GM19455 (cell line): Measurements from ENCODE around the gene ZNF808.
"Not testable (repeated sequence)": the region's sequence is repeated elsewhere in the genome, so short reads cannot be mapped to it uniquely, and the experiment has no call there.

ENCODE experiments used
- ATAC-seq: cut with Tn5 transposase; IDR thresholded peaks from one replicate; pipeline ENCODE4 v1.9.1; 2021; ENCODE audit not compliant: unreplicated experiment

Gene ZNF808

DNA sequence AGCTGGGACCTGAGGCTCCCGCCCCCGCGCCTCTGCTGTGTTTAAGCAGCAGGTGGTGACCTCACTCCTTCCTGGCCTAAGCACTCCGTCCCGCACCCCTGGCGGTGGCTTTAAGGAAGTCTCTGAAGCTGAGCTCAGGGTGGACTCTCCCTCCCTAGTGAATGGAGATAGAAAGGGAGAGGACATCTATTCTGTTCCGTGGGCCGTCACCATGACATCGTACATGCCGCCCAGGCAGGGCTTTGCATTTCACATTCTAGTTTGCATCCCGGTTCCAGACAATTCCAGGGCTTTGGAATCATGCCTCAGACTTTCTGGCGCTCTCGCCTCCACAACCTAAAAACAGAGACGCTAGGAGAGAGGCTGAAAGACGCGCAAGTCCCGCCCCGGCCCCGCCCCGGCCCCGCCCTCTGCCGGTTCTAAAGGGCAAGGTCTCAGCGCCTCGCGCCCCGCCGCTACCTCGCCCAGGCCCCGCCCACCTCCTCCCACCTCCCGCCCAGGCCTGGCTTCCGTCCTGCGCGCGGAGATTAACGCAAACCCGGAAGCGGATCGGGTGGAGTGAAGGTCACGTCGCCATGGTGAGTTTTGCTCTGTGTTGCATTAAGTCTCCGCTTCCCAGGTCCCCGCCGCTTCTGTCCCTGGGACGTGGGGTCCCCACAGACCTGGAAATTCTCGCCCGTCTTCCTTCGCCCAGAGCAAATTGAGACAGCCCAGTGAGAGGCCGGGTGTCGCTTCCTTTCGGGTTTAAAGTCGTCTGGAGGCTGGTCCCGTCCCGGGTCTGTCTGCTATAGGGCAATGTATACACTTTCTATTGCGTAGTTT is at the start of gene ZNF808:
Gene ZNF808 (plus strand): TSS at position 535 of the 822 bp plus-strand sequence. CDS start 15,617 bp downstream, outside the sequence.
- peak; percentile 88 for ATAC-seq

DNA sequence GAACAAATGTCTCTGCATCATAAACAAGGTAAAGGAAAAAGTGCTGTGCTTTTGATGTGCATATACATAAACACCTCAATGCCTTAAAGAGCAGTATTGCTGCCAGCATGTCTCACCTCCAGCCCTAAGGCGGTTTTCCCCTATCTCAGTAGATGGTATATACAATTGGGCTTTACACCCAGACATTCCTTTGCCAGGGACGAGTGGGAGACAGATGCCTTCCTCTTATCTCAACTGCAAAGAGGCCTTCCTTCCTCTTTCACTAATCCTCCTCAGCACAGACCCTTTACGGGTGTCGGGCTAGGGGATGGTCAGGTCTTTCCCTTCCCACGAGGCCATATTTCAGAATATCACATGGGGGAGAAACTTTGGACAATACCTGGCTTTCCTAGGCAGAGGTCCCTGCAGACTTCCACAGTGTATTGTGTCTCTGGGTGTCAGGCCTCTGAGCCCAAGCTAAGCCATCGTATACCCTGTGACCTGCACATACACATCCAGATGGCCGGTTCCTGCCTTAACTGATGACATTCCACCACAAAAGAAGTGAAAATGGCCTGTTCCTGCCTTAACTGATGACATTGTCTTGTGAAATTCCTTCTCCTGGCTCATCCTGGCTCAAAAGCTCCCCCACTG is 43.2 kb upstream of the ZNF808 start:
- not testable (repeated sequence) for ATAC-seq

DNA sequence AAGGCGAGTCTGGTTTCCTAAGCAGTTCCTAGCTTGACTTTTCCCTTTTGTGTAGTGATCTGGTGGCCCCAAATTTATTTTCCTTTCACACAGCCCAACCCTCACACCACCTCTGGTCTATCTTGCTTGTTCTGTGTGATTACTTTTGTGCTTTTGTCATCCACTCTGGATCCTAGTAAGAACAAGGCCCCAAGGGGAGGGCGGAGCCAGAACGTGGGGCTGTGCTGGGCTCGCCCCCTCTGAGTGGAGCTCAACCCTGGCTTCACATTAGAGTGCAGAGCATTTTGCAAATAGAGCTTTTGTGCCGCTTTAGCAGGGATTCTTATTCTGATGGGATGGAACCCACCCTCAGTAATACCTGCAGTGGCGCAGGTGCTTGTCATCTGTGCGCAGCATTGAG is 42.4 kb upstream of the ZNF808 start:
- not testable (repeated sequence) for ATAC-seq

DNA sequence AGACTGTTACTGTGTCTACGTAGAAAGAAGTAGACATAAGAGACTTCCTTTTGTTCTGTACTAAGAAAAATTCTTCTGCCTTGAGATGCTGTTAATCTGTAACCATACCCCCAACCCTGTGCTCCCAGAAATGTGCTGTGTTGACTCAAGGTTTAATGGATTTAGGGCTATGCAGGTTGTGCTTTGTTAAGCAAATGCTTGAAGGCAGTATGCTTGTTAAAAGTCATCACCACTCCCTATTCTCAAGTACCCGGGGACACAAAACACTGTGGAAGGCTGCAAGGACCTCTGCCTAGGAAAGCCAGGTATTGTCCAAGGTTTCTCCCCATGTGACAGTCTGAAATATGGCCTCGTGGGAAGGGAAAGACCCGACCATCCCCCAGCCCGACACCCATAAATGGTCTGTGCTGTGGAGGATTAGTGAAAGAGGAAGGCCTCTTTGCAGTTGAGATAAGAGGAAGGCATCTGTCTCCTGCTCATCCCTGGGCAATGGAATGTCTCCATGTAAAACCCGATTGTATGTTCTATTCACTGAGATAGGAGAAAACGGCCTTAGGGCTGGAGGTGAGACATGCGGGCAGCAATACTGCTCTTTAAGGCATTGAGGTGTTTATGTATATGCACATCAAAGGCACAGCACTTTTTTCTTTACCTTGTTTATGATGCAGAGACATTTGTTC is 41.8 kb upstream of the ZNF808 start:
- ATAC-seq: not testable (repeated sequence)

DNA sequence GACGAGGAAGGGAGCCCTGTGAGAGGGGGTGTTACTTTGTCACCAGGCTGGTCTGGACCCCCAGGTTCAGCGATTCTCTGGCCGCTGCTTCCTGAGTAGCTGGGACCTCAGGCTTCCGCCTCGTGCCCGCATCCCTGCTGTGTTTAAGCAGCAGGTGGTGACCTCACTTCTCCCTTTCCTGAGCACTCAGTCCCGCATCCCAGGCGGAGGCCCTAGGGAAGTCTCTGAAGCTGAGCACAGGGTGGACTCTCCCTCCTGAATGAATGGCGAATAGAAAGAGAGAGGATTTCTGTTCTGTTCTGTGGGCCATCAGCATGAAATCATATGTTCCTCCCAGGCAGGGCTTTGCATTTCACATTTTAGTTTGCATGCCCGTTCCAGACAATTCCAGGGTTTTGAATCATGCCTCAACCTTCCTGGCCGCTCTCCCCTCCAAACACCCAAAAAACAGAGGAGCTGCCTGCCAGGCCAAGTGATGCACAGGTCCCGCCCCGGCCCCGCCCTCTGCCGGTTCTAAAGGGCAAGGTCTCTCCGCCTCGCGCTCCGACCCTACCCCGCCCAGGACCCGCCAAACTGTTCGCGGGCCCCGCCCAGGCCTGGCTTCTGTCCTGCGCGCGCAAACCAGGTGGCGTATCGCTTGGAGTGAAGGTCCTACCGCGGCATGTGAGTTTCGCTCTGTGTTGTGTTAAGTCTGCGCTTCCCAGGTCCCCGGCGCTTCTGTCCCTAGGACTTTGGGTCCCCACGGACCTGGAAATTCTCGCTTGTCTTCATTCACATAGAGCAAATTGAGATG is 35.1 kb upstream of the ZNF808 start:
- ATAC-seq: no peak

DNA sequence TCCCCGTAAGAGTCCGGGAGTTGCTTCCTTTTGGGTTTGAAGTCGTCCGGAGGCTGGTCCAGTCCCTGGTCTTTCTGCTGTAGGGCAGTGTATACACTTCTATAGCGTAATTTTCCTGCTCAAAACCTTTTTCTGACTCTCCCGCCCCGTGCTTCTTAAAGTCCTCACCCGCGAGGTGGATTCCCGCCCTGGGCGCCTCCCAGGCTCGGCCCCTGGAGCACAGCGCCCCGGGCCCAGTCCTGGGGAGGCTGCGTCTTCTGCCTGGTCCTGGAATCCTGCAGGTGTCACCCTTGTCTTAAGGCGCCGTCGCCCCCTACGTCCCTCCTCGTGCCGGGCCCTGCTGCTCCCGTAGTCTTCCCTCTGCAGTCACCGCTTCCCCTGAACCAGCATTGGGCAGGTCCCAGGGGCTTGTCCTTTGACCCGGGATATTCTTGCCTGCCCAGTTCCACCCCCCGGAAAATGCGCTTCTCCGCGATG is 34.4 kb upstream of the ZNF808 start:
- no peak for ATAC-seq

DNA sequence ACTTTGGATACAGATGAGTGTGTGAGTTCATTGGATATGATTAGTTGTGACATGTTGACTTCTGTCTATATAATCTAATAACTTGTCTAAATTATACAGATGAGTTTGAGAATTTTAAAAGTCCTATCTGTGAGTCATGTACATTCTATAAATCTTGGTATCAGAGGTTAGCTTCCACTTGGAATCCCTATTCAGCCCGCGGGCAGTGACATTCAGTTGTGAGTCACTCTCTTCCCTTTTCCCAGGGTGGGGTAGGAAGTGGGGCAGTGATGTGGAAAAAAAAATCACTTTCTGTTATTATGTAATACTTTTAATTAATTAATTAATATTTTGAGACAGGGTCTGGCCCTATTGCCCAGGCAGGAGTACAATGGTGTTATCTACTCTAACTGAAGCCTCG is 33.0 kb upstream of the ZNF808 start:
- no peak for ATAC-seq

DNA sequence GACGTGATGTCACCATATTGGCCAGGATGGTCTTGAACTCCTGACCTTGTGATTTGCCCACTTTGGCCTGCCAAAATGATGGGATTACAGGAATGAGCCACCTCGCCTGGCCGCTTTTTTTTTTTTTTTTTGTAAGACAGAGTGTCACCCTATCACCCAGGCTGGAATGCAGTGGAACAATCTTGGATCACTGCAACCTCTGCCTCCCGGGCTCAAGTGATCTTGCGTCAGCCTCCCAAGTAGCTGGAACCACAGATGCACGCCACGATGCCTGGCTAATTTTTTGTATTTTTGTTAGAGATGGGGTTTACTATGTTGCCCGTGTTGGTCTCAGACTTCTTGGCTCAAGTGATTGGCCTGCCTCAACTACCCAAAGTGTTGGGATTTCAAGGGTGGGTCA is 28.9 kb upstream of the ZNF808 start:
- no peak for ATAC-seq

DNA sequence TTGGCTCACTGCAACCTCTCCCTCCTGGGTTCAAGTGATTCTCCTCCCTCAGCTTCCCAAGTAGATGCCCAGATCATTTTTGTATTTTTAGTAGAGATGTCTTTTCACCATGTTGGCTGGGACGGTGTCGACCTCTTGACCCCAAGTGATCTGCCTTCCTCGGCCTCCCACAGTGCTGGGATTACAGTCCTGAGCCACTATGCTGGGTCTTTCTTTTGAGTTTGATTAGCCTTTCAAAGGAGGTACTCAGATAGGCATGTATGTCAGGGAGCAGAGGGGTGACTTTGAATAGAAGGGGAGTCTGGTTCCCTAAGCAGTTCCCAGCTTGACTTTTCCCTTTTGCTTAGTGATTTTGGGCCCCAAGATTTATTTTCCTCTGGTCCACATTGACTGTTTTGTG is 27.0 kb upstream of the ZNF808 start:
- ATAC-seq: not testable (repeated sequence)

DNA sequence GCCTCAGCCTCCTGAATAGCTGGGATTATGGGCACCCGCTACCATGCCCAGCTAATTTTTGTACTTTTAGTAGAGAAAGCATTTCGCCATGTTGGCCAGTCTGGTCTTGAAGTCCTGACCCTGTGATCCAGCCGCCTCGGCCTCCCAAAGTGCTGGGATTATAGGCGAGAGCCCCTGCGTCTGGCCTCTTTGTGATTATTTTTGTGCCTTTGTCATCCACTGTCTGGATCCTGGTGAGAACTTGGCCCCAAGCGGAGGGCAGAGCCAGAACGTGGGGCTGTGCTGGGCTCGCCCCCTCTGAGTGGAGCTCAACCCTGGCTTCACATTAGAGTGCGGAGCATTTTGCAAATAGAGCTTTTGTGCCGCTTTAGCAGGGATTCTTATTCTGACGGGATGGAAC is 26.5 kb upstream of the ZNF808 start:
- ATAC-seq: not testable (repeated sequence)

DNA sequence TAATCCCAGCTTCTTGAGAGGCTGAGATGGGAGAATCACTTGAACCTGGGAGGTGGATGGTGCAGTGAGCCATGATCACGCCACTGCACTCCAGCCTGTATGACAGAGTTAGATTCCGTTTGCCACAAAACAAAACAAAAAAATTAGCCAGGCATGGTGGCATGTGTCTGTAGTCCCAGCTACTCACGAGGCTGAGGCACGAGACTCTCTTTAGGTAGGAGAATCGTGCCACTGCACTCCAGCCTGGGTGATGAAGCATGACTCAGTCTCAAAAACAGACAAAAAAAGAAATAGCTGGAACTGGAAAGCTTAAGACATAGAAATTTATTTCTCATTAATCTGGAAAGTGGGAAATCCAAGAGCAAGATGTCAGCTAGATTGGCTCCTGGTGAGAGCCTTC is 20.2 kb upstream of the ZNF808 start:
- no peak for ATAC-seq

DNA sequence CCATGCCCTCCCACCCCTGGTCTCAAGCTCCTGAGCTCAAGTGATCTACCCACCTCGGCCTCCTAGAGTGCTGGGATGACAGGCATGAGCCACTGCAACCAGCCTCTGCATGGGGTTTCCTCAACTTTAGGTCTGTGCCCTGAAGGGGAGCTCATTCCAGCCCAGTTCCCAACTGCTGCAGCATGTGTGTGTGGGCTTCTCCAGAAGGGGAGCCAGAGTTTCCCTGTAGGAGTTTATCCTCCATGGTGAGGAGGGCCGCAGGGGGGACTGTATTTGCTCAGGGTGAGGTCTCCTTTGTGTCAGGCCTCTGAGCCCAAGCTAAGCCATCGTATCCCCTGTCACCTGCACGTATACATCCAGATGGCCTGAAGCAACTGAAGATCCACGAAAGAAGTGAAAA is 11.3 kb upstream of the ZNF808 start:
- ATAC-seq: no peak

DNA sequence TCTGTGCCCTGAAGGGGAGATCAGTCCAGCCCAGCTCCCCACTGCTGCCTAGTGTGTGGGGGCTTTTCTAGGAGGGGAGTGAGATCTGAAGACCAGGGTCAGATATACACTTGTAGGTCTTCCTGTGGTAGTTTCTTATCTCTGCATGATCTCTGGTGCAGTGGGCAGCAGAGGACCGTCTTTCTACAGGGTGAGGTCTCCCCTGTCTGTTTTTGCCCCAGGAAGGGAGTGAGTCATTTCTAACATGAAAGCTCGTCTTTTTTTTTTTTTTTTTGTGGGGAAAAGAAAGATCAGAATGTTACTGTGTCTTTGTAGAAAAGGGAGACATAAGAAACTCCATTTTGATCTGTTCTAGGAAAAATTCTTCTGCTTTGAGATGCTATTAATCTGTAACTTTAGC is 8.8 kb upstream of the ZNF808 start:
- no peak for ATAC-seq

DNA sequence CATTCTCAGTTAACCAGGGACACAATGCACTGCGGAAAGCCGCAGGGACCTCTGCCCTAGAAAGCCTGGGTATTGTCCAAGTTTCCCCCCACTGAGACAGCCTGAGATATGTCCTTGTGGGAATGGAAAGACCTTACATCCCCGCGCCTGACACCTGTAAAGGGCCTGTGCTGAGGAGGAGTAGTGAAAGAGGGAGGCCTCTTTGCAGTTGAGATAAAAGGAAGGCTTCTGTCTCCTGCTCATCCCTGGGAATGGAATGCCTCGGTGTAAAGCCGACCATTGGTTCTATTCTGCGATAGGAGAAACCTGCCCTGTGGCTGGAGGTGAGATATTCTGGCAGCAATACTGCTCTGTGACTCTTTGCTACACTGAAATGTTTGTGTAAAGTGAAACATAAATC is 8.3 kb upstream of the ZNF808 start:
- ATAC-seq: not testable (repeated sequence)

DNA sequence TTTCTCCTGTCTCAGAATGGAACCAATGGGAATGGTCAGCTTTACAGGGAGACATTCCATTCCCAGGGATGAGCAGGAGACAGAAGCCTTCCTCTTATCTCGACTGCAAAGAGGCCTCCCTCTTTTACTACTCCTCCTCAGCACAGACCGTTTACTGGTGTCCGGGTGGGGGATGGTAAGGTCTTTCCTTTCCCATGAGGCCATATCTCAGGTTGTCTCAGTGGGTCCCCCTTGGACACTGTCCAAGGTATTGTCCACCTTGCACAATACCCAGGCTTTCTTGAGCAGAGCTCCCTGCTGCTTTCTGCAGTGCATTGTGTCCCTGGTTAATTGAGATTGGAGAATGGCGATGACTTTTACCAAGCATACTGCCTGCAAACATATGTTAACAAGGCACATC is 7.5 kb upstream of the ZNF808 start:
- no peak for ATAC-seq

DNA sequence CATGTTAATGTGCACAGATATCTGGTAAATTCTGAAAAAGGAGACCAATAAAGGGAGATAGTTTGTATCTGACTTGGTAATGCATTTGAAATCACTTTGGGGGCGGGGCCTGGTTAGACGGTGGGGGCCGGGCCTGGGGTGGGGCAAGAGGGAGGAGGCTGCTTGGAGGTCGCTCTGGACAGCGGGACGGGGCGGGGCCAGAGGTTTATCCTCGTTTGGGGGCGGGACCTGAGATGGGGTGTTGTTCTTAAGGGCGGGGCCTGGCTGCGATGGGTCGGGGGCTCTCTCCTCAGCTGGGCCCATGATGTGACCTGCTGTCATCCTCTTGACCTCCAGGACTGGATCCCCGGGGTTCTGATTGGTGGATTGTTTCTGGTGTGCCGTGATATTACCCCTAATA is 4.9 kb upstream of the ZNF808 start:
- no peak for ATAC-seq

DNA sequence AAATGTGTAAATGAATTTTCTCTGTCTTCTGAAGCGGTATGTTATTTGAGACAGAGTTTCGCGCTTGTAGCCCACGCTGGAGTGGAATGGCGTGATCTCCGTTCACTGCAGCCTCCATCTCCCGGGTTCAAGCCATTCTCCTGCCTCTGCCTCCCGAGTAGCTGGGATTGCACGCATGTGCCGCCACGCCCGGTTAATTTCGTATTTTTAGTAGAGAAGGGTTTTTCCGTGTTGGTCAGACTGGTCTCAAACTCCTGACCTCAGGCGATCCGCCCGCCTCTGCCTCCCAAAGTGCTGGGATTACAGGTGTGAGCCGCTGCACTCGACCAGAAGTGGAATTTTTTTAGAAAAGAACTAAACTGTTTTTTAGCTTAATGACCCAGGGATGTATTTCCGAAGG is 3.4 kb upstream of the ZNF808 start:
- no peak for ATAC-seq

DNA sequence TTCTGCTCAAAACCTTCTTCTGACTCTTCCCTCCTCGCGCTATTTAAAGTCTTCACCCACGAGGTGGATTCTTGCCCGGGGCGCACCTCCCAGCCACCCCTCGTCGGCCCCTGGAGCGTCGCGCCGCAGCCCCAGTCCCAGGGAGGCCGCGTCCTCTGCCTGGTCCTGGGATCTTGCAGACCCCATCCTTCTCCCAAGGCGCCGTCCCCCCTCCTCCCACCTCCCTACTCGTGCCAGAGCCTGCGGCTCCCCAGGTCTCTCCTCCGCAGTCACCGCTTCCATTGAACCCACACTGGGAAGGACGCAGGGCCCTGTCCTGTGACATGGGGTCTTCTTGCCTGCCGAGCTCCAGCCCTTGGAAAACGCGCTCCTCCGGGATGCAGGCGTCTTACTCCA is 486 bp downstream of the ZNF808 start:
- ATAC-seq: no peak

DNA sequence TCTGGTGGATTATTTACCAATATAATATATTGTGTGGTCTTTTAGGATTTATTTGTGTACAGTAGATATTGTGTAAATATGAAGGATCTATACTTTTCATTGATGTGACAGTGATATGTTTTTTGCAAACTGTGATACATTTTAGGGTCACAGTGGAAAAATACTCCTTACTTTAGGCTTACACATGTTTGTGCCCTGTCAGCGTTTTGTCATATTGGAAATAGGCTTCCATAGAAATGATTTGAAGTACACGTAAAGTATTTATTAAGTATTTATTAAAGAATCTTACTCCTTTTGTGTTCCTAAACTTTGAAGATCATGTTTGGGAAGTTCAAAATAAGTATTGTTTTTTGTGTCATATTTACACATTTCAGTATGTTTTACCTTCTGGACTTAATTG is 5.0 kb downstream of the ZNF808 start:
- no peak for ATAC-seq

DNA sequence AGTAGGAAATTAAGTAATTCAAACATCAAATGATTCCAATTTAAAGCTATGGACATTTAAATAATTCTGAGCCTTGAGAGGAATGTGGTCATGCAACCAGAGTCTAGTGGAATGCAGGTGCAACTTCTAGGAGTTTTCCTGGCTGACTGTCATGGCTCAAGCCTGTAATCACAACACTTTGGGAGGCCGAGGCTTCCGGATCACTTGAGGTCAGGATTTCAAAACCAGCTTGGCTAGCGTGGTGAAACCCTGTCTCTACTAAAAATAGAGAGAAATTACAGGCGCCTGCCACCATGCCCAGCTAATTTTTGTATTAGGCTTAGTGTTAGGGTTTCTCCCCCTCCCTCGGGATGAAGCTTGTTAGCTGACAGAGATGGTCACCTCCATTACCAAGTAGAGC is 6.4 kb downstream of the ZNF808 start:
- no peak for ATAC-seq

DNA sequence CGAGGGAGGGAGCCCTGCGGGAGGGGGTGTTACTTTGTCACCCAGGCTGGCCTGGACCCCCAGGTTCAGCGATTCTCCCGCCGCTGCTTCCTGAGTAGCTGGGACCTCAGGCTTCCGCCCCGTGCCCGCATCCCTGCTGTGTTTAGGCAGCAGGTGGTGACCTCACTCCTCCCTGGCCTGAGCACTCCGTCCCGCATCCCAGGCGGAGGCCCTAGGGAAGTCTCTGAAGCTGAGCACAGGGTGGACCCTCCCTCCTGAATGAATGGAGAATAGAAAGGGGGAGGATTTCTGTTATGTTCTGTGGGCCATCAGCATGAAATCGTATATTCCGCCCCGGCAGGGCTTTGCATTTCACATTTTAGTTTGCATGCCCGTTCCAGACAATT is 7.9 kb downstream of the ZNF808 start:
- not testable (repeated sequence) for ATAC-seq
